OCI-LY1 (cell line): ENCODE data around the gene SLC1A2.
"Not testable (repeated sequence)": the region's sequence is repeated elsewhere in the genome, so short reads cannot be mapped to it uniquely, and the experiment has no call there.

Experiments used
- CTCF ChIP-seq: fragments of 200-600 bp; sonication (generic), shearing (Covaris generic); IDR thresholded peaks from 2 replicates; pipeline ENCODE4 v1.5.1; 2017; ENCODE audit warnings: mild to moderate bottlenecking, antibody characterized with exemption, low read length, moderate library complexity, mixed read lengths
- EZH2 ChIP-seq: fragments of 200-600 bp; sonication (generic), shearing (Covaris generic); IDR thresholded peaks from 2 replicates; pipeline ENCODE4 v1.8.0; 2017; ENCODE audit warnings: borderline replicate concordance, mixed run types, mild to moderate bottlenecking, antibody characterized with exemption, low read length, moderate library complexity, mixed read lengths

- not testable (repeated sequence) for TF ChIP-seq CTCF, EZH2
These were observed 192.6 kb downstream of the SLC1A2 start for GRCh38 chr11:35226756-35227155.
